ENCODE results near the gene AKAP3. TPM values are rescaled to one million over a fixed set of nuclear protein-coding genes. Genes with fewer than 3 reads are reported as not detected.

Gene AKAP3
- total RNA-seq, 2 experiments from 2014 or later, result 0.96 to 2.0 TPM

- H3K4me3 ChIP-seq (ENCODE audit: low read length), result no peak overlapping the region
- Mint-ChIP-seq H3K27ac (no peak overlapping the region), H3K4me1 (ENCODE audit: low read depth) (no peaks in the 10 kb centered on the region), H3K27me3 (peaks cover 21% of the 10 kb centered on the region), H3K36me3 (ENCODE audit: low read depth) (no peaks in the 10 kb centered on the region), H3K4me3 (no peak overlapping the region), H3K9me3 (no peaks in the 10 kb centered on the region)
- no peak for ATAC-seq (ENCODE audit: poor library complexity)
- CTCF ChIA-PET, result no interaction called here
- no peaks in the 10 kb centered on the region for H3K27me3 ChIP-seq (ENCODE audit: control insufficient read depth in 1 of 2, insufficient read depth in 2 of 2, low read length in 2 of 2)
- no peak for TF ChIP-seq CTCF (IDR thresholded peaks at IDR 0.05)
- POLR2A ChIA-PET, result interaction anchor here (1.4 kb wide), 1 partner anchor 19 kb away, joined by 3 read pairs; no protein-coding TSS in a partner anchor
- H3K36me3 ChIP-seq (ENCODE audit: insufficient read depth, low read length), result no peaks in the 10 kb centered on the region
- DNase-seq, result no peak
- no peaks in the 10 kb centered on the region for H3K4me1 ChIP-seq (ENCODE audit: insufficient read depth, low read length)
- intact Hi-C loops (cut with DNase I, micrococcal nuclease), result no loop called here
- H3K27ac ChIP-seq (ENCODE audit: low read depth in 1 of 2, low read length in 2 of 2), result no peak overlapping the region
- H3K9me3 ChIP-seq (ENCODE audit: control insufficient read depth in 1 of 2, insufficient read depth in 1 of 2, low read length in 2 of 2), result no peaks in the 10 kb centered on the region
Observed at GRCh38 chr12:4626543-4626942, 22.3 kb downstream of the AKAP3 start.

GRCh38 chr12:4621511-4621910, 27.3 kb downstream of the AKAP3 start:
- no peaks in the 10 kb centered on the region for H3K4me1 Mint-ChIP-seq (ENCODE audit: low read depth)
- H3K4me1 ChIP-seq (ENCODE audit: insufficient read depth, low read length), result no peaks in the 10 kb centered on the region
- ChIA-PET CTCF (no interaction called here), POLR2A (no interaction called here)
- H3K9me3 Mint-ChIP-seq, result no peaks in the 10 kb centered on the region
- no peak for TF ChIP-seq CTCF (IDR thresholded peaks at IDR 0.05)
- no peaks in the 10 kb centered on the region for H3K27me3 ChIP-seq (ENCODE audit: control insufficient read depth in 1 of 2, insufficient read depth in 2 of 2, low read length in 2 of 2)
- no peak overlapping the region for H3K4me3 Mint-ChIP-seq
- H3K36me3 Mint-ChIP-seq (ENCODE audit: low read depth), result no peaks in the 10 kb centered on the region
- no peak overlapping the region for H3K27ac Mint-ChIP-seq
- intact Hi-C loops (cut with DNase I, micrococcal nuclease), result no loop called here
- ATAC-seq (ENCODE audit: poor library complexity) (no peak), DNase-seq (no peak)
- peaks cover 6% of the 10 kb centered on the region for H3K27me3 Mint-ChIP-seq
- H3K4me3 ChIP-seq (ENCODE audit: low read length), result no peak overlapping the region
- H3K27ac ChIP-seq (ENCODE audit: low read depth in 1 of 2, low read length in 2 of 2), result no peak overlapping the region
- H3K36me3 ChIP-seq (ENCODE audit: insufficient read depth, low read length), result no peaks in the 10 kb centered on the region
- H3K9me3 ChIP-seq (ENCODE audit: control insufficient read depth in 1 of 2, insufficient read depth in 1 of 2, low read length in 2 of 2), result no peaks in the 10 kb centered on the region

- ChIA-PET CTCF (interaction anchor here (1.9 kb wide), 1 partner anchor 11 kb away, joined by 7 read pairs; no protein-coding TSS in a partner anchor), POLR2A (no interaction called here)
- ATAC-seq (ENCODE audit: poor library complexity), result no peak
- H3K9me3 ChIP-seq (ENCODE audit: control insufficient read depth in 1 of 2, insufficient read depth in 1 of 2, low read length in 2 of 2), result no peaks in the 10 kb centered on the region
- H3K27ac Mint-ChIP-seq, result no peak overlapping the region
- H3K4me1 Mint-ChIP-seq (ENCODE audit: low read depth), result no peaks in the 10 kb centered on the region
- no peak overlapping the region for H3K4me3 Mint-ChIP-seq
- no peak for DNase-seq
- H3K27ac ChIP-seq (ENCODE audit: low read depth in 1 of 2, low read length in 2 of 2), result no peak overlapping the region
- no peaks in the 10 kb centered on the region for H3K27me3 Mint-ChIP-seq
- peaks cover 32% of the 10 kb centered on the region for H3K36me3 ChIP-seq (ENCODE audit: insufficient read depth, low read length)
- intact Hi-C loops (cut with DNase I, micrococcal nuclease), result no loop called here
- no peaks in the 10 kb centered on the region for H3K4me1 ChIP-seq (ENCODE audit: insufficient read depth, low read length)
- H3K27me3 ChIP-seq (ENCODE audit: control insufficient read depth in 1 of 2, insufficient read depth in 2 of 2, low read length in 2 of 2), result no peaks in the 10 kb centered on the region
- no peaks in the 10 kb centered on the region for H3K9me3 Mint-ChIP-seq
- no peak overlapping the region for H3K4me3 ChIP-seq (ENCODE audit: low read length)
- H3K36me3 Mint-ChIP-seq (ENCODE audit: low read depth), result peaks cover 45% of the 10 kb centered on the region
- TF ChIP-seq CTCF (IDR thresholded peaks at IDR 0.05), result no peak
Observed at GRCh38 chr12:4615667-4616066, 33.2 kb downstream of the AKAP3 start.
